HG02678 (cell line): ENCODE data around the gene DNAJB4.
"Not testable (repeated sequence)": the region's sequence is repeated elsewhere in the genome, so short reads cannot be mapped to it uniquely, and the experiment has no call there.

Experiments used
- ATAC-seq: cut with Tn5 transposase; IDR thresholded peaks from one replicate; pipeline ENCODE4 v1.9.1; 2021; ENCODE audit warnings: mild to moderate bottlenecking, moderate library complexity; ENCODE audit not compliant: unreplicated experiment

Gene DNAJB4

DNA sequence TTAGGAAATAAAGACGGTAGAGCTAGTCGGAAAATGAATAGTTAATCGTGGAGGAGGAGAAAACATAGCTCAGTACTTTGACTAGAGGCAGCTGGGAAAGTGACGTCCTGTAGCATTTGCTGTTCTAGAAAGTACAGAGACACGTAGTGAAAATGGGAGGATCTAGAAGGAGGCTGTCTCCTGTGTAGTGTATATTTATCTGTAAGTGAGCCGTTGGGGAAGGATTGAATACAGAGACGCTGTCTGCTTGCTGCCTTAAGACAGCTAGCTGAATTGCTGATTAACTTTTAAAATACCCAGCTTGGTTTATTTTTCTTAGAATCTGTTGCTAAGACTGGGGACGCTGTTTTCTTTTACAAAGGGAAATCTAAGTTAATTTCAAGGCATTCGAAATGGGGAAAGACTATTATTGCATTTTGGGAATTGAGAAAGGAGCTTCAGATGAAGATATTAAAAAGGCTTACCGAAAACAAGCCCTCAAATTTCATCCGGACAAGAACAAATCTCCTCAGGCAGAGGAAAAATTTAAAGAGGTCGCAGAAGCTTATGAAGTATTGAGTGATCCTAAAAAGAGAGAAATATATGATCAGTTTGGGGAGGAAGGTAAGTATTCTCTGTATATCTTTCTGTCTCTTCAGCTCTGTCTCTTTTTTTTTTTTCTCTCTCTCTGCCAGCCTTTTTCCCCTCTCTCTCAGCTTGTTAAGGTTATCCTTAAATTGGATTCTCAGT, at the start of gene DNAJB4:
Gene DNAJB4 (plus strand): TSS at position 221 of the 729 bp plus-strand sequence. CDS start 172 bp downstream, at position 393.
- peak; percentile 98 for ATAC-seq

GRCh38 chr1:77955709-77956108, 49.0 kb upstream of the DNAJB4 start:
- ATAC-seq, result no peak

- ATAC-seq, result no peak
Measured at GRCh38 chr1:77956464-77956863, 48.3 kb upstream of the DNAJB4 start.

DNA sequence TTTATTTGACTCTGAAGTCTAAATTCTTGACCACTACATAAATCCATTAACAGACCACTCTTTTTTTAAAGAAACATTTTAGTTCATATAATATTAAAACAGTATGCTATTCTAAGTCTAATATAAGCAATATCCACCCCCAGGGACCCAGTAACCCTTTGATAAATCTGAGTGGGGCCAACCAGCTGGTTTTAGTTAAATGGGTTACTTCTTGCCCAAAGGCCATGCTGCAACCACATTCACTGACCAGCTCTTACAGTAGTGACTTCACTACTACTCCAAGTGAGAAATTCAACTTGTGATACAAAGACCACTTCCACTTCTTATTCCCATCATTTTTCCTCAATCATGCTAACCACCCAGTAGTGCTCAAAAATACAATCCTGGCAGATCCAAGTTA, 46.3 kb upstream of the DNAJB4 start:
- ATAC-seq, result no peak

- ATAC-seq, result no peak
Measured at GRCh38 chr1:77958850-77959249, 45.9 kb upstream of the DNAJB4 start.

- ATAC-seq, result no peak
Measured at GRCh38 chr1:77961392-77961791, 43.3 kb upstream of the DNAJB4 start.

GRCh38 chr1:77966291-77966690, 38.4 kb upstream of the DNAJB4 start:
- no peak for ATAC-seq

DNA sequence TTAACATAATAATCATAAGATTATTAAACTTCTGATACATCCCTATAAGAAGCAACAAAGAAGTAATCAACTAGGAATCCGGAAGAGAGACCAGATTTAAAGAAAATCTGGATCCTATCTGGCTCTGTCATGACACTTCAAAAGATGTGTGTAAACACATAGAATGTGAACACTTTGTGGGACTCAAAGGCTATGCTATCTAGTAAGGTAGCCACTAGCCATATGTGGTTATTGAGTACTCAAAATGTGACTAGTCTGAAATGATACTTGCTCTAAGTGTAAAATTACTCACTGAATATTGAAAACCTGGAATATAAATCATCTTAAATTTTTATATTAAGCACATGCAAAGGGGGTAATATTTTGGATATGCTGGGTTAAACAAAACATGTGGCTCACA, 34.5 kb upstream of the DNAJB4 start:
- ATAC-seq, result no peak

DNA sequence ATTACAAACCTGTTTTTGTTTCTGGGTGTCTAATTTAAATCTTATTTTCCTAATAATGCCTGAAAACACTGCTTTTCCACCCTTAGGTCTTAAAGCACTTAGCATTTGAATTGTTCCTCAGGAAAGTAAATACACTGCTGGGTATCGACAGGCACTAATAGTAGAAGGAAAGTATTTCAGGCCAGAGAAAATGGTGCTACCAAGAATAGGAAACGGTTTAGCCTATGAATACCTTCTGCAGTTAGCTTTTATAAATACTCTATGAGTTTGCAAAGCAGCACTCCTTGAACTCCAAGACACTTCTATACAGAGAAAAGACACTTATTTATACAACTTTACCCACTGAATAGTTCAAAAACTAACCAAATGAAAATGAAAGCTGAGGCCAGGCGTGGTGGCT, 32.7 kb upstream of the DNAJB4 start:
- no peak for ATAC-seq

DNA sequence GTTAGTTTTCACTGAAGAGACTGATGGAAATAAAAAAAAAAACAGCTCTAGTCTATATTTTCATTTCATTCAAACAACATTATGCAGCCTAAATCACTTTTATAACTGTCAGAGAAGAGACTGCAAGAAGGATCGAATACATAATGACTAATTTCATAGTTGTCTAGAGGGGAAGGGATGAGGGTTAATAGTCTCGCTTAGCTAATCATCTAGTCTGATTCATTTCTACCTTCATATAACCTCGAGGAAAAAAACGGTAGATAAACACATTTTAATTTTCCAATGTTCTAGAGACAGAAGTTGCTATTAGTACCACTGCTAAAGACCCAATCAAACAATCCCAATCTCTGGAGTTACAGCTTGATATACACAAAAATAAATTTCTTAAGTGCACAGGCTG, 29.4 kb upstream of the DNAJB4 start:
- ATAC-seq, result no peak

- ATAC-seq, result no peak
Measured at GRCh38 chr1:77975907-77976306, 28.8 kb upstream of the DNAJB4 start.

DNA sequence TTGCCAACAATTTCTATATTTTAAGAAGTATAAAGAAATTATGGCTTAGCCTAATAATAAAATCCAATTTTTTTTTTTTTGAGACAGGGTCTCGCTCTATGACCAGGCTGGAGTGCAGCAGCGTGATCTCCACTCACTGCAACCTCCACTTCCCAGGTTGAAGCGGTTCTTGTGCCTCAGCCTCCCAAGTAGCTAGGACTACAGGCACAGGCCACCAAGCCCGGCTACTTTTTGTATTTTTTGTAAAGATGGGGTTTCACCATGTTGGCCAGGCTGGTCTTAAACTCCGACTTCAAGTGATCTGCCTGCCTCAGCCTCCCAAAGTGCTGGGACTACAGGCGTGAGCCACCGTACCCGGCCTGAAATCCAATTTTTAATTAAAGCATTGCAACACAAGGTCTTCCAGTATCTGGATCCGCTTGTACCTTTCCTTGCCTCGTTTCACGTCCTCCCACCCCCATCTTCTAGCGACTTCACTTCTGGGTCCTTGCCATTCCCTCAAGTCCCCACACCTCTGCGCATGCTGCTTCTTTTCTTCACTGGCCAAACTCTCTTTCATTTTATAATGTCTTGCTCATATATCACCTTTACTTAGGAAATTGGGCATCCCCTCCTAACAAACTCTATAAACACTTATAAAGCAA, 28.2 kb upstream of the DNAJB4 start:
- ATAC-seq, result no peak

DNA sequence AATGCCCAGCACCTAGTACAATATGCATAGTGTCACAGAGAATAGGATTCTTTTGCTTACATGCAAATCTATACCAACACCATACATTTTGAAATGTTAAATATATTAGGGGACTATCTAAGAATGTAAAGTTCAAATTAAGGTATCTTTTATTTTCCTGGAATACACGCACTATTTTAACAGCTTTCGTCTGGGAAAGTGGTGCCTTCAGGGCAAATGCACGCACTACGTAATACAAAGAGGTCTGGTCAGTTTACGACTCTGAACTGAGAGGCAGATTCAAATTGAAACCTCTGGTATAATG, 26.8 kb upstream of the DNAJB4 start:
- no peak for ATAC-seq

- peak; percentile 67 for ATAC-seq
Measured at GRCh38 chr1:77978293-77978968, 26.3 kb upstream of the DNAJB4 start.

- ATAC-seq, result peak; percentile 76
Measured at GRCh38 chr1:77978969-77979876, 25.5 kb upstream of the DNAJB4 start, which contains the start of gene FUBP1. Gene FUBP1 (minus strand): TSS chr1:77979072. CDS start chr1:77979004, 68 bp downstream.

DNA sequence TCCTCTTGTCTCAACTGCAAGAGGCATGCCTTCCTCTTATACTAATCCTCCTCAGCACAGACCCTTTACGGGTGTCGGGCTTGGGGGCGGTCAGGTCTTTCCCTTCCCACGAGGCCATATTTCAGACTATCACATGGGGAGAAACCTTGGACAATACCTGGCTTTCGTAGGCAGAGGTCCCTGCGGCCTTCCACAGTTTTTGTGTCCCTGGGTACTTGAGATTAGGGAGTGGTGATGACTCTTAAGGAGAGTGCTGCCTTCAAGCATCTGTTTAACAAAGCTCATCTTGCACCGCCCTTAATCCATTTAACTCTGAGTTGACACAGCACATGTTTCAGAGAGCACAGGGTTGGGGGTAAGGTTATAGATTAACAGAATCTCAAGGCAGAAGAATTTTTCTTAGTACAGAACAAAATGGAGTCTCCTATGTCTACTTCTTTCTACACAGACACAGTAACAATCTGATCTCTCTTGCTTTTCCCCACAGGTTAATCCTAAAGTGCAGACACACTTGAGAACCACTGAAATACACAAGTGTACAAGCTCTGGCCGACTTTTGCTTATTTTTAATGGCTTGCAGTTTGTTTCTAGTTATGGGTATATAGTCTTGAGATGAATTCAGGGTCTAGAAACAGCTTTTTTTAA, 21.3 kb upstream of the DNAJB4 start:
- ATAC-seq, result not testable (repeated sequence)

DNA sequence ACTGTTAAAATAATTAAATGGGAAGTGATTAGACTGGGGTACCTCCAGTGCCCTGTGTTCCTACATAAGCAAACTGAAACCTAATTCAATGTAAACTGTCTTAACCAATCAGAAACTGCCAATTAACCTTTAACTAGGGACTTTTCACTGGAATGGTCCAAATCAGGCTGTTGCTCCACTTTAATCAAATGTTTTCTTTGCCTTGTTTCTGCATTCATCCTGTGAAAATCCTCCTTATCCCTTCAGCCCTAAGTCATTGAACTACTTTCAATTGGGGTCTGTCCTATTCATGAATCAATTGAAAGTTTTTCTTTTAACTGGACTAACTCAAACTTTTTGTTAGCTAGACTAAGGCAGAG, 20.8 kb upstream of the DNAJB4 start:
- ATAC-seq, result no peak

DNA sequence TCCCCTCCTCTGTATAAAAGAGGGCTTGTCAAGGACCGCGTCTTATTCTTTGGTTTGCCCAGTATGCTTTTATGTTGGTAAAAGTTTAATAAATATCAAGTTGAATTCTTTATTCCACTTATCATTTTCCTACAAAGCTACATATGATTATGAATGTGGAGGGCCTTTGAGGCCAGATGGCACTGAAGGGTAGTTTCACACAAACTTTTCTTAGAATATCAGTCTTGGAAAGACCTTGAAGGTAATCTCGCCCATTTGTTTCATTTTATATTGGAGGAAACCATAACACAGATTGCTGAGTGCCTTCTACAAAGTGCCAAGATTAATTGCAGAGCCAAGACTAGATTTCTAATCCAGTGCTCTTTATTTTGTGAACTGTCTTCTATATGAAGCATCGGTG, 20.1 kb upstream of the DNAJB4 start:
- no peak for ATAC-seq

GRCh38 chr1:77986810-77987209, 17.9 kb upstream of the DNAJB4 start:
- no peak for ATAC-seq

DNA sequence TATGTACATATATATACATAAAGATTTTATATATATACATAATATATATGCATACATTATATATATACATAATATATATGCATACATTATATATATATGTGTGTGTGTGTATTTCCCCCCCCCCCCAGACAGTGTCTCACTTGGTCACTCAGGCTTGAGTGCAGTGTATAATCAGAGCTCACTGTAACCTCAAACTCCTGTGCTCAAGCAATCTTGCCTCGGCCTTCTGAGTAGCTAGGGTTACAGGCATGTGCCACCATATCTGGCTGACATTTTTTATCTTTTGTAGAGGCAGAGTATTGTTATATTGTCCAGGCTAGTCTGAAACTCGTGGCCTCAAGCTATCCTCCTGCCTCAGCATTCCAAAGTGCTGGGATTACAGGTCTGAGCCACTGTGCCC, 16.8 kb upstream of the DNAJB4 start:
- ATAC-seq, result no peak

GRCh38 chr1:77989744-77990143, 15.0 kb upstream of the DNAJB4 start:
- no peak for ATAC-seq
